Measurements from ENCODE around the gene ATP2A3. TPM values are rescaled to one million over a fixed set of nuclear protein-coding genes. Genes with fewer than 3 reads are reported as not detected.

ATP2A3 gene
- total RNA-seq: 3.8 and 5.9 TPM in 2 replicates

GRCh38 chr17:3964203-3965117, at the start of gene ATP2A3:
TSS of gene ATP2A3 (minus strand) at chr17:3964437. CDS start at chr17:3964291, 146 bp downstream.

DNA sequence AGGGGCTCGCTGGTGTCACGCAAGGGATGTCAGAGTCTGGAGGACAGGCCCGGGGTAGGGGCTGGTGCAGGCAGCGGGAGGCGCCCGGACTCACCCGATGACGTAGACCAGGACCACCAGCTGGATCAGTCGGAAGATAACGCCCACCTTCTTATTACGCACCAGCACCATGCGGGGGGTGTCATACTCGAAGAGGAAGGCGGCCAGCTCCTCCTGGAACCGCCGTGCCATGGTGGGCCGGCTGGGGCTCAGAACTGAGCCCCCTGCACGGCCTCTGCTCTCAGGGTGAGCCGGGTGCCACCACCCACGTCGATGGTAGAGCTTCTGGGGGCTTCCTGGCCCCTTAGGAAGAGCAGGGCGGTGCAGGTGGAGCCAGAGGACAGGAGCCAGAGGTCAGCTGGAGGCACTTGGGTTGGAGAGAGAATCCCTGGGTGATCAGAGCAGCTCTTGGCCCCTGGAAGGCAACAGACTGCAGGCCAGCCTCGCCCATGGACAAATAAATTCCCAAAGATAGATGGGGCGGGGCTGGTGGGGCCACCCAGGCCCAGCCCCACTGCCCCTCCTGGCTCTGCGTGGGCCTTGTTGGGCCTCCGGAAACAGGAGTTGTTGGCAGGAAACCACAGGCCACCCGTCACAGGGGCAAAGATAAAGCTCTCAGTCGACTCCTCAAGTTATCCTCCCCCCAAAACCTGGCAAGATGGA, 48.1 kb downstream of the ATP2A3 start, which contains the start of gene P2RX1:
TSS of gene P2RX1 (minus strand) at position 471 of the 702 bp plus-strand sequence. CDS start at position 231, 240 bp downstream.

GRCh38 chr17:3893003-3893719, 71.1 kb downstream of the ATP2A3 start, which contains the start of gene CAMKK1:
TSS of gene CAMKK1 (minus strand) at chr17:3893053. CDS start at chr17:3885687, 7,366 bp downstream.

Other genes with a start within 250 kb of the ATP2A3 start
- 0.17 and 0.79 TPM in 2 replicates for gene HASPIN, start 240.5 kb downstream of the ATP2A3 start, total RNA-seq
- 21.6 and 25.2 TPM in 2 replicates for gene ITGAE, start 163.2 kb downstream of the ATP2A3 start, total RNA-seq
- gene NCBP3, start 118.2 kb downstream of the ATP2A3 start, total RNA-seq: 13.1 and 13.8 TPM in 2 replicates
- 5.2 and 10.3 TPM in 2 replicates for gene CAMKK1, start 71.4 kb downstream of the ATP2A3 start, total RNA-seq
- not detected in 2 replicates for gene P2RX1, start 48.0 kb downstream of the ATP2A3 start, total RNA-seq
- gene ZZEF1, start 178.6 kb upstream of the ATP2A3 start, total RNA-seq: 18.8 and 21.0 TPM in 2 replicates
- gene CYB5D2, start 178.8 kb upstream of the ATP2A3 start, total RNA-seq: 42.0 and 54.2 TPM in 2 replicates